ENCODE data around the gene CREB1. TPM values are rescaled to one million over a fixed set of nuclear protein-coding genes. Genes with fewer than 3 reads are reported as not detected.

Gene CREB1
- total and polyA plus RNA-seq, 4 donors = 5.4 to 79.6 (median 35.1) TPM

DNA sequence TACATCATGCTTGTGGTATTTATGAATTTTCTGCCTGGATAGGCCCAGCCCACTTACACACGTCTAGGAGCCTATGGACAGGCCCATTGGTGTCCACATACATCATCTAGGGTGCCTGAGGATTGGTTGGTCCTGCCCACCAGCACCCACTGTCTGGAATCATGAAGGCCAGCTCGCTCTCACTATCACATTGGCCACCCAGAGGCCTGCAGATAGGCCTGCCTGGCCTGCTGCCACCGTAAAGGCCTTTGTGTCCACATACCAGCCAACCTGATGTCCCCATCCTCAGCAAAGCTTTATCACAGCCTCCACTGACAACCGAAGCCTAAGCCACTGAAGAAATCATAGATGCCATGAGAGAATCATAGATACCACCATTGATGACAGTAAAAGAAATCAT lies 55.2 kb downstream of the CREB1 start:
- H3K4me1 ChIP-seq (ENCODE audit: control insufficient read depth in 5 of 5, insufficient read depth in 5 of 5, low read length in 5 of 5) = no peaks in the 10 kb centered on the region
- WGBS, 2 donors = 97 to 99% methylated on average over 4 of the region's 4 CpGs
- no peak for ATAC-seq (ENCODE audit: insufficient read depth, low FRiP score)

DNA sequence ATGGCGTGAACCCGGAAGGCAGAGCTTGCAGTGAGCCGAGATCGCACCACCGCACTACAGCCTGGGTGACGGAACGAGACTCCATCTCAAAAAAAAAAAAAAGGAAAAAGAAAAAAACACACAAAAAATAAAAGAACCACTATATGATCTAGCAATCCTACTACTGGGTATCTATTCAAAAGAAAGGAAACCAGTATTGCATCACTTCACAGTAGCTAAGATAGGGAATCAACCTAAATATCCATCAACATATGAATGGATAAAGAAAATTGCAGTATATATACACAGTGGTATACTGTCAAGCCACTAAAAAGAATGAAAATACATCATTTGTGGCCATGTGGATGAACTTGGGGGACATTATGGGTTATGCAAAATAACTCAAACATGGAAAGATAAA lies 57.5 kb downstream of the CREB1 start:
- ATAC-seq (ENCODE audit: insufficient read depth, low FRiP score) (no peak), DNase-seq (no peak)
- no peaks in the 10 kb centered on the region for H3K27me3 ChIP-seq (ENCODE audit: control insufficient read depth in 3 of 3, insufficient read depth in 3 of 3, low read length in 2 of 3)
- peaks cover 8 to 47% (median 26%) of the 10 kb centered on the region in 4 donors for H3K36me3 ChIP-seq (ENCODE audit: control insufficient read depth in 4 of 4, insufficient read depth in 4 of 4, low read length in 4 of 4)
- peaks cover 0 to 3% (median 0%) of the 10 kb centered on the region in 4 donors for H3K9me3 ChIP-seq (ENCODE audit: control insufficient read depth in 4 of 4, insufficient read depth in 3 of 4, low read length in 3 of 4)
- H3K4me3 ChIP-seq = no peak overlapping the region
- no peaks in the 10 kb centered on the region for H3K4me1 ChIP-seq (ENCODE audit: control insufficient read depth in 5 of 5, insufficient read depth in 5 of 5, low read length in 5 of 5)
- H3K9ac ChIP-seq (ENCODE audit: insufficient read depth in 1 of 2, low read length in 2 of 2) = no peak overlapping the region
- WGBS, 2 donors = 95 to 96% methylated on average over 7 of the region's 7 CpGs
- no peak overlapping the region for H3K27ac ChIP-seq (ENCODE audit: low read depth in 1 of 2, low read length in 1 of 2)
- TF ChIP-seq, protein P1, sequence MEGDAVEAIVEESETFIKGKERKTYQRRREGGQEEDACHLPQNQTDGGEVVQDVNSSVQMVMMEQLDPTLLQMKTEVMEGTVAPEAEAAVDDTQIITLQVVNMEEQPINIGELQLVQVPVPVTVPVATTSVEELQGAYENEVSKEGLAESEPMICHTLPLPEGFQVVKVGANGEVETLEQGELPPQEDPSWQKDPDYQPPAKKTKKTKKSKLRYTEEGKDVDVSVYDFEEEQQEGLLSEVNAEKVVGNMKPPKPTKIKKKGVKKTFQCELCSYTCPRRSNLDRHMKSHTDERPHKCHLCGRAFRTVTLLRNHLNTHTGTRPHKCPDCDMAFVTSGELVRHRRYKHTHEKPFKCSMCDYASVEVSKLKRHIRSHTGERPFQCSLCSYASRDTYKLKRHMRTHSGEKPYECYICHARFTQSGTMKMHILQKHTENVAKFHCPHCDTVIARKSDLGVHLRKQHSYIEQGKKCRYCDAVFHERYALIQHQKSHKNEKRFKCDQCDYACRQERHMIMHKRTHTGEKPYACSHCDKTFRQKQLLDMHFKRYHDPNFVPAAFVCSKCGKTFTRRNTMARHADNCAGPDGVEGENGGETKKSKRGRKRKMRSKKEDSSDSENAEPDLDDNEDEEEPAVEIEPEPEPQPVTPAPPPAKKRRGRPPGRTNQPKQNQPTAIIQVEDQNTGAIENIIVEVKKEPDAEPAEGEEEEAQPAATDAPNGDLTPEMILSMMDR (IDR thresholded peaks at IDR 0.05; ENCODE audit: control extremely low read depth, extremely low read depth) = no peak

More for the DNA sequence above, 55.2 kb downstream of the CREB1 start:
- DNase-seq = no peak
- TF ChIP-seq, protein P1 (IDR thresholded peaks at IDR 0.05; ENCODE audit: control extremely low read depth, extremely low read depth) = no peak
- H3K9me3 ChIP-seq (ENCODE audit: control insufficient read depth in 4 of 4, insufficient read depth in 3 of 4, low read length in 3 of 4) = no peaks in the 10 kb centered on the region
- H3K27me3 ChIP-seq (ENCODE audit: control insufficient read depth in 3 of 3, insufficient read depth in 3 of 3, low read length in 2 of 3) = no peaks in the 10 kb centered on the region
- peaks cover 8 to 57% (median 34%) of the 10 kb centered on the region in 4 donors for H3K36me3 ChIP-seq (ENCODE audit: control insufficient read depth in 4 of 4, insufficient read depth in 4 of 4, low read length in 4 of 4)
- no peak overlapping the region for H3K4me3 ChIP-seq
- no peak overlapping the region for H3K27ac ChIP-seq (ENCODE audit: low read depth in 1 of 2, low read length in 1 of 2)
- H3K9ac ChIP-seq (ENCODE audit: insufficient read depth in 1 of 2, low read length in 2 of 2) = no peak overlapping the region

DNA sequence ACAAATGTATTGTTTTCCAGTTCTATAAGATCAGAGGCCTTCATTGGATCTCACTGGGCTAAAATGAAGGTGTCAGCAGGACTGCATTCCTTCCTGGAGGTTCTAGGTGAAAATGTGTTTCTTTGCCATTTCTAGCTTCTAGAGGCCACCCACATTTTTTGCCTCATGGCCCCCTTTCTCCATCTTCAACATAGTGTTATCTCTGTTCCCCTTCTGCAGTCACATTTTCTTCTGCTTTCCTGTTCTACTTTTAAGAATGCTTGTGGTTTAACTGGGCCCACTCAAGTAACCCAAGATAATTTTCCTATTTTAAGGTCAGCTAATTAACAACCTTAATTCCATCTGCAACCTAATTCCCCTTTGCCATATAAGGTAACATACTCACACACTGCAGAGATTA lies 59.4 kb downstream of the CREB1 start:
- H3K4me3 ChIP-seq = no peak overlapping the region
- H3K4me1 ChIP-seq (ENCODE audit: control insufficient read depth in 5 of 5, insufficient read depth in 5 of 5, low read length in 5 of 5) = no peaks in the 10 kb centered on the region
- TF ChIP-seq, protein P1 (IDR thresholded peaks at IDR 0.05; ENCODE audit: control extremely low read depth, extremely low read depth) = no peak
- DNase-seq (no peak), ATAC-seq (ENCODE audit: insufficient read depth, low FRiP score) (no peak)
- no peak overlapping the region for H3K9ac ChIP-seq (ENCODE audit: insufficient read depth in 1 of 2, low read length in 2 of 2)
- no peaks in the 10 kb centered on the region for H3K27me3 ChIP-seq (ENCODE audit: control insufficient read depth in 3 of 3, insufficient read depth in 3 of 3, low read length in 2 of 3)
- peaks cover 0 to 3% (median 0%) of the 10 kb centered on the region in 4 donors for H3K9me3 ChIP-seq (ENCODE audit: control insufficient read depth in 4 of 4, insufficient read depth in 3 of 4, low read length in 3 of 4)
- H3K36me3 ChIP-seq (ENCODE audit: control insufficient read depth in 4 of 4, insufficient read depth in 4 of 4, low read length in 4 of 4) = peaks cover 9 to 54% (median 25%) of the 10 kb centered on the region in 4 donors
- H3K27ac ChIP-seq (ENCODE audit: low read depth in 1 of 2, low read length in 1 of 2) = no peak overlapping the region

DNA sequence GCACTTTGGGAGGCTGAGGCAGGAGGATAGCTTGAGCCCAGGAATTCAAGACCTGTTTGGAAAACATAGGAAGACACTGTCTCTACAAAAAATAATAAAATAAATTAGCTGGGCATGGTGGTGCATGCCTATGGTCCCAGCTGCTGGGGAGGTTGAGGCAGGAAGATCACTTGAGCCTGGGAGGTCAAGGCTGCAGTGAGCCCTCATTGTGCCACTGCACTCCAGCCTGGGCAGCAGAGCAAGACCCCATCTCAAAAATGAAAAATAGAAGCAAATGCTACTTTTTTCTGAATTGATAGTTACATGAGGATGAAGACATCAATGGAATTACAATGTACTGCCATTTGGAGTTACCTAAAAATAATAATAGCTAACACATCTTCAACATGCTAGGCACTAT lies 63.5 kb downstream of the CREB1 start:
- Histone ChIP-seq H3K36me3 (ENCODE audit: control insufficient read depth in 4 of 4, insufficient read depth in 4 of 4, low read length in 4 of 4) (peaks cover 6 to 42% (median 20%) of the 10 kb centered on the region in 4 donors), H3K9ac (ENCODE audit: insufficient read depth in 1 of 2, low read length in 2 of 2) (no peak overlapping the region), H3K27ac (ENCODE audit: low read depth in 1 of 2, low read length in 1 of 2) (no peak overlapping the region), H3K4me3 (no peak overlapping the region), H3K9me3 (ENCODE audit: control insufficient read depth in 4 of 4, insufficient read depth in 3 of 4, low read length in 3 of 4) (peaks cover 0 to 3% (median 0%) of the 10 kb centered on the region in 4 donors), H3K27me3 (ENCODE audit: control insufficient read depth in 3 of 3, insufficient read depth in 3 of 3, low read length in 2 of 3) (no peaks in the 10 kb centered on the region), H3K4me1 (ENCODE audit: control insufficient read depth in 5 of 5, insufficient read depth in 5 of 5, low read length in 5 of 5) (no peaks in the 10 kb centered on the region)
- no peak for DNase-seq
- ATAC-seq (ENCODE audit: insufficient read depth, low FRiP score) = no peak
- TF ChIP-seq, protein P1 (IDR thresholded peaks at IDR 0.05; ENCODE audit: control extremely low read depth, extremely low read depth) = no peak
